HG03175 (cell line): ENCODE results near the gene TSPAN6.

Source experiments
- ATAC-seq: cut with Tn5 transposase; IDR thresholded peaks from one replicate; pipeline ENCODE4 v1.9.1; 2021; ENCODE audit warnings: mild to moderate bottlenecking, moderate library complexity; ENCODE audit not compliant: unreplicated experiment

TSPAN6 gene

DNA sequence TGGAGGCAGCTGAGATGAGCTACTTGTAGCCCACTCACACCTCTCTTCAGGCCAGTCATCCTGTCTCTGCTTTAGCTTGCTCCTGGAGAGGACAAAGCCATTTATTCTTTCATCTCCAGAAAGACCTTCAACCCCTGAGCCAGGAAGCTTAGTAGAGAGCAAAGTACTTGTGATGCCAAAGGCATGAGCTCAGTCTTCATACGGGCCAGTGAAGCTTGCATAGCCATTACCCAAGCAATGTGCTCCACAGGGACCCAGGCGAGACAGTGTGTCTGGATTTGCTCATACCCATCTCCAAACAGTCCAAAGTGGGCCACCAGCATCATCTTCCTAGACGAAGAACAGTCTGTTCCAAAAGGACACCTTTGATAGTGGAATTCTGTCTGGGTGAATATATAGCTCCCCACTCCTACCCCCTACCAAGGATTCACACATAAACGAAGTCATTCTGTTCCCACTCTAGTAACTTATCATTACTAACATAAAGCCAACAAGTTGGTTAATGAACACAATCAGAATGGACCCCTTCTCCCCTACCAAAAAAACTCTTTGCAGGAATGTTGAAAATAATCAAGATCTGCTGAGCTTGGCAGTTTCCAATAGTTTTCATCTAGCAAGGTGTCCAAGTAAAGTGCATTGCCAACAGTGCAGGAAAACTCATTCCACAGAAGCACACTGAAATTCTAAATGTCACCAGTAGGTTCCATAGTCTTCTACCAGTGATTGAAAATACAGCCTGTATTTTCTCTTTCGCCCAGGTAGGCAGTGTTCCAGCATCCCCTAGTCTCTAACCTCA is 45.2 kb downstream of the TSPAN6 start:
- no peak for ATAC-seq

GRCh38 chrX:100587861-100588260 is 48.7 kb downstream of the TSPAN6 start:
- ATAC-seq: no peak

DNA sequence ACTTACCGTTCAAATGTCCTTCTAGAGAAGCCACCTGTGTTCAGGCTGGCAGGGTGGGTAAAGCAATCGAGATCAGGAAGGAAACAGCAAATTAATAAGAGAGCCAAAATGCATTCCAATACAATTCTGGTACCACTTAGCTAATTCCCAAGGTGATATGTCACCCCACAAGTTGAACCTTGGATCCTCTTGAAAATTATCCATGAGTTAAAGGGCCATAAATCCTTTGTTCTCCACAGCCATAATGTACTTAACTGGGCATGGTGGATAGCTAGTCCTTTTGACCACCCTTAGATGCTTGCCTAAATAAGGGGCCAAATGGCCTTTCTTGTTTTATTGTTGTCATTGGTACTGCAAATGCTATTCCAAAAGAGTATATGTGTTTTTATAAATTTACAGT is 49.9 kb downstream of the TSPAN6 start:
- ATAC-seq: no peak

DNA sequence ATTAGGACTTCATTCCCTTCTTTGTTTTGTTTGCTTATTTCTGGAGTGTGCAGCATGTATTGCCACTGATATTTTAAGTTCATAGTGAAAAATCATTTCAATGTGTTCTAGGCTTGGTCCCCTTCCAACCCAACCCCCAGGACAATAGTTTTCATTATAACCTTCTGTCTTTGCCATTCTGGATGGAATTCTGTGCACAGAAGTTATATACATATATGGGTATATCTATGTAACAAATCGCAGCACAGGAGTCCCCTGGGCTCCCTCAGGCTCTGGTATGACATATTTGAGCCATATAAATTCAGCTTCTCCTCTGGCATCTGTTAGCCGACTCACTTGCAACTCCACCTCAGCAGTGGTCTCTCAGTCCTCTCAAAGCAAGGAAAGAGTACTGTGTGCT is 52.0 kb downstream of the TSPAN6 start, which contains the start of gene TNMD:
Gene TNMD (plus strand): TSS at position 326 of the 400 bp plus-strand sequence. CDS start 83 bp downstream, outside the sequence.
- no peak for ATAC-seq
